IPS-11a (cell line): ENCODE measurements around the gene LANCL2.

Experiments used
- H3K4me3 ChIP-seq: one replicate; pipeline ENCODE4 v1.5.1; 2013; ENCODE audit warnings: low read depth, low read length, control low read depth

Gene LANCL2

GRCh38 chr7:55436457-55436856, 71.3 kb downstream of the LANCL2 start:
- no peak overlapping the region for H3K4me3 ChIP-seq

DNA sequence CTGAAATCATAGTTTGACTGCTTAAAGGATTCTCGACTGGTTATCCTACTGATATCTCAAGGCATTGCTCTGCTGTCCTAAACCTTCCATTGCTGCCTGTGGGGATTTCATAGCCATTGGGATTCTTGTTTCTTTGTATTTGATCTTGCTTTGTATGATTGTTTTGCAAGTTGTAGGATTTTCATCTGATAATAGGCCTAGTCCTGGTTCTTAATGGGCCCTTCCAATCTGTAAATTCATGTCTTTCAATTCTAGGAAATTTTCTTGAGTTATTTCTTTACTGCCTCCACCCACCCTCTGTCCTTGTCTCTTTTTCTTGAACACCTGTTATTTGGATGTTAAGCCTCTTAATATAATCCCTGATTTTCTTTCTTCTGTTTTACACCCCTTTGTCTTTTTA, 72.2 kb downstream of the LANCL2 start:
- no peak overlapping the region for H3K4me3 ChIP-seq

DNA sequence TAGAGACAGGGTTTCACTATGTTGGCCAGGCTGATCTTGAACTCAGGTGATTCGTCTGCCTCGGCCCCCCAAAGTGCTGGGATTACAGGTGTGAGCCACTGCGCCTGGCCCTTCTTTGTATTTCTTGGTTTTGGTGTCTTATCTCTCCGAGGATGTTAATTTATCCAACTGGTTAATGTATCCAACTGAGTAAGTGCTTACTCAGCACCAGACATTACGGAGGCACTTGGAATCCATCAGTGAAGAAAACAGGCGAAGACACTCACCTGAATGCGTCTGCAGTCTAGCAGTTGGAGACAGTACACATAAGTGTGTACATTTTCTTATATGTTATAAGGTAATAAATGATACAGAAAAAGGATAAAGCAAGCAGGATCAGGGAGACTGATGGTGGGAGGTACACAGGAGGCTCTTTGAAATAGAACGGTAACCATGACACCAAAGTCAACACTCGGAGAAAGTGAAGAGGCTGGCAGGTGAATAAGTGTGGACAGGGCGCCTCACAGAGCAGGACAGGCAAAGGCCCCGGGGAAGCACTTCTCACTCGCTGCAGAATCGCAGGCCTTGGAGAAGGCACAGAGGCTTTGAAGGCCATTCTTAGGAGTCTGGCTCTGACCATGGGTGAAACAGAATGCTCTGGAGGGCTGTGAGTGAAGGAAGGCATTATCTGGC, 73.1 kb downstream of the LANCL2 start:
- H3K4me3 ChIP-seq = no peak overlapping the region

GRCh38 chr7:55438757-55439525, 73.8 kb downstream of the LANCL2 start:
- H3K4me3 ChIP-seq = no peak overlapping the region

DNA sequence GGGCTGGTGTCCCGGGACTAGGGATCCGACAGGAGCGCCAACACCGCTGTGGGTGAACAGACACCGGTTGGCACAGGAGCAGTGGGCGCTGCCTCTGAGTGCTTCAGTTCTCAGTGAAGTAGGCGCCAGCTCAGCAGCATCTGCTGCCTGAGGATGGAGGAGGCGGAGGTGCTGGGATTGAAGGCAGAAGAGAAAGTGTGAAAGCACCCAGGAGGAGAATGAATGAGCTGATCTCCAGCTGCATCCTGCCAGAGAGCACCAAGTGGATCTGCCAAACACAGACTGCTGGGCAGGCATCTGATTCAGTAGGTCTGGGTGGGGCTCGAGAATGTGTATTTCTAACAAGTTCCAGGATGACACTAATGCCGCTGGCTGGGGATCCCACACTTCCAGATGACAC, 74.5 kb downstream of the LANCL2 start:
- no peak overlapping the region for H3K4me3 ChIP-seq

GRCh38 chr7:55440040-55440690, 75.0 kb downstream of the LANCL2 start:
- H3K4me3 ChIP-seq = no peak overlapping the region

DNA sequence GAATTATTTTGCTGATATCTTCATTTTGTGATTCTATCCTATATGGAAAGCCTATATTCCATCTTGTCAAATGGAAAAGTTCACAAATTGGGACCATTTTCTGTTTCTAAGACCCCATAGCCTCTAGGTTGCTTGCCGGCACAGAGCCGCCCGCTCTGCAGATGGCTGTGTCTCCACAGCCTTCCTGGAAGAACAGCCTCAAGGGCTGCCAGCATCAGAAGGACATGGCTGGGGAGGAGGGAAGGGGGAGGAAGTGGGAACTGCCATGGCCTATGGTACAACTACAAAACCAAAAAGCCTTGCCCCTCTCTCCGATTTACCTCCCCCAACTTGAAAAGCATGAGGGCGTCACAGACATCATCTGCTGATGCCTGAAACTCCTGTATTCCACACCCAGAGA, 75.9 kb downstream of the LANCL2 start:
- no peak overlapping the region for H3K4me3 ChIP-seq

DNA sequence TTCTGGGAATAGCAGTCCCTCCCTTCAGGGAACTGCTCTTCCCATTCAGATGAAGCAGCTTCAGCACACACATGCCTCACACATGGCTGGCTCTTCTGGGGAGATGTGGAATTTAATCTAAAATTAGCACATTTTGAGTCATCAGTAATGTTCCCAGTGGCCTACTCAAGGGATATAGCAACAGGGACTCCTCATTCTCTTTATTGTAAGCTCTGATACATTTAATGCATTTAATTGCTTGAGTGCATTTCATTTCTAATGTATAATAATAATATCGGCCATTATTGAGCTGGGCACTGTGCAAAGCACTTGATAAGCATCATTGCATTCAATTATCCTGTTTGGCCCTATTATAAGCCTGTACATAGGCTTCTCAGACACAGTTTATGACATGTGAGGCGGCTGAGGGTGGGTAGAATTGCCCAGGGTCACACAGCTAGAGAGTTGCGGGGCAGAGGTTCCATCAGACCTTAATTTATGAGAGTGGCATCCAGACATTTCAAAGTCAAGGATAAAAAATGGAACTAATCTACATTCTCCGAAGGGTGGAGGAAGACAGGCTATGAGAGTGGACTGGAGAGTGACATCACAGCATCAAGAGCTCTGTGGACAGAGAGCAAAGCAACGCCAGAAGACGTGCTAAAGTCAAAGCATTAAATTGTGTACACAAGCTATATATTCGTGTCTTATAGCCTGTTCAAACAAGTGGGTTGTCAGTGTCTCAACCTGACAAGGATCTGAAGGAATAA, 76.8 kb downstream of the LANCL2 start:
- H3K4me3 ChIP-seq = no peak overlapping the region

GRCh38 chr7:55444786-55445185, 79.6 kb downstream of the LANCL2 start:
- H3K4me3 ChIP-seq = no peak overlapping the region

DNA sequence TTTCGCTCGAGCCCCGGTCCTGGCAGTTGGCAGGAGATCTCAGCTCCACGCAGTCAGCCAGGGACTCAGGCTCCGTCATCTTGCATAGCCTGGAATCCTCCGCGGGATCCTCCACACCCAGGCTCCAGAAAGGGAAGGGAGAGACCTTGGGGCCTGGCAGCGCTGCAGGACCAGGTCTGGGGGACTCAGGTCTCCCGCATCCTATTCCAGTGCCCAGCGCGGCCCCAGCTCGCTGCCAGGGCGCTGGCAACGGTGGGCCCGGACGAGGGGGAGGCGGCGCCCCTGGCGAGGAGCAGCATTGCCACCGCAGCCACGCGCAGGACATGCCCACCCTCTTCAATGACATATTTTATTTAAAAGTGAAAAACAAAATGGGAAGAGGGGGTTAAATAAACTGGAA, 83.4 kb downstream of the LANCL2 start:
- H3K4me3 ChIP-seq = no peak overlapping the region

GRCh38 chr7:55449205-55449991, 84.3 kb downstream of the LANCL2 start:
- H3K4me3 ChIP-seq = no peak overlapping the region

GRCh38 chr7:55449992-55450535, 84.9 kb downstream of the LANCL2 start:
- no peak overlapping the region for H3K4me3 ChIP-seq

- no peak overlapping the region for H3K4me3 ChIP-seq
Measured at GRCh38 chr7:55452971-55453370, 87.8 kb downstream of the LANCL2 start.

- no peak overlapping the region for H3K4me3 ChIP-seq
Measured at GRCh38 chr7:55457801-55458200, 92.7 kb downstream of the LANCL2 start.

- no peak overlapping the region for H3K4me3 ChIP-seq
Measured at GRCh38 chr7:55458351-55458750, 93.2 kb downstream of the LANCL2 start.

DNA sequence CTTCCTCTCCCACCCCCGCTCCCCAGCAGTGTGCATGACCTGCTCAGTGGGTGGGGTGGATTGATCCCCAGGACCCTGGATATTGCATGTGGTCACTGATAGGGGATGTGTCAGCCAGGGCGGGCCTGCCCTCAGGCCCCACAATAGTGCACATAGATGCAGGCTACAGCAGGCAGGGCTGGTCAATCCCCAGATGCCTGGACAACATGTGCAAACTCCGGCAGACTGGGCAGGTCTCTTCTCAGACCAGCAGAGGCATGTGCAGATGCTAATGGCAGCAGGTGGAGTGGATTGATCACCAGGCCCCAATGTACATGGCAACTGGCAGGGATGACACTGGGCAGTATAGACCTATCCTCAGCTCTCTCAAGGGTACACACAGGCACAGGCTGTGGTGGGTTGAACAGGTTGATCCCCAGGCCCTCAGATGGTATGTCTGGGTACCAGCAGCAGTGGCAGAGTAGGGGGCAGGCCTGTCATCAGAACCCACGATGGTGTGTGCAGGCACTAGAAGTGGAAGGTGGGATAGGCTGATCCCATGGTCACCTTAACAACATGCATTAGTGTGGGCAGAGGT, 98.6 kb downstream of the LANCL2 start:
- no peak overlapping the region for H3K4me3 ChIP-seq

DNA sequence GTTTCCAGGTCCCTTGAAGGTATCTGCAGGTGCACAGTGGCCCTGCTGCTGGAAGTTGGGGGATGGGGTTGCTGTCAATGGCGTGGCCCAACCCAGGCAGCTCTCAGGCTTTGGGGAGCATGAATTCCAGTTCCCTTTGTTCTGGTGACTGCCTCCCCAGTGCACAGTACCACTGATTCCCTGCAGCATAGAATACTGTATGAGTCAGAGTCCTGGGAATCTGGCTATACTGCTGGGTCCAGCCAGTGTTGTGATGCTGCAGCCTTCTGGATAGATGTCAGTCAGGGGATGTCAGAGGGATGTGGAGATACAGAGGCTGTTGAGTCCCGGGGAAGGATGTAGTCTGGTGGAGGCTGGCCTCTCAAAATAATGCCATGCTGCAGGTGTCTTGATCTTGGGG, 99.3 kb downstream of the LANCL2 start:
- H3K4me3 ChIP-seq = no peak overlapping the region

DNA sequence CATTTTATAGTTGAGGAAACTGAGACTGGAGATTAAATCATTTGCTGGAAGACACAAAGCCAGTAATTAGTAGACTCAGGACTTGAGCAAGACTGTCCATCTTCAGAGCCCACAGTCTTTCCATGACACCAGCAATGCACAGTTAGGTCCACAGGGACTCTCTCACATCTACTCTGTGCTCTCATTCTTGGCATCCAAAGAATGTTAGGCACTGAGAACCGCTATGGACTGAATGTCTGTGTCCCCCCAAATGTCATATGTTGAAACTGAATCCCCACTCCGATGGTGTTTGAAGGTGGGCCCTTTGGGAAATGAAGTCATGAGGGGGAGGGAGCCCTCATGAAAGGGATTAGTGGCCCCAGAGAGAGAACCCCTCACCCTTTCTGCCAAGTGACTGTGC, 100.6 kb downstream of the LANCL2 start:
- no peak overlapping the region for H3K4me3 ChIP-seq

GRCh38 chr7:55467047-55467593, 102.0 kb downstream of the LANCL2 start:
- H3K4me3 ChIP-seq = no peak overlapping the region

GRCh38 chr7:55468495-55468894, 103.4 kb downstream of the LANCL2 start:
- H3K4me3 ChIP-seq = no peak overlapping the region
